ENCODE results near the gene MAST1.

MAST1 gene

GRCh38 chr19:12896460-12896859 is 58.1 kb downstream of the MAST1 start:
- no peak for TF ChIP-seq CTCF (IDR thresholded peaks at IDR 0.05; ENCODE audit: insufficient read depth, low read length)
- no peak for TF ChIP-seq REST (IDR thresholded peaks at IDR 0.05; ENCODE audit: insufficient replicate concordance, low read depth)
- TF ChIP-seq SPI1 (IDR thresholded peaks at IDR 0.05; ENCODE audit: borderline replicate concordance, low read depth): no peak
- no peak for TF ChIP-seq POLR2AphosphoS5 (IDR thresholded peaks at IDR 0.05; ENCODE audit: low read depth)
- no peak for TF ChIP-seq GABPA (IDR thresholded peaks at IDR 0.05; ENCODE audit: low read depth)
- H3K27ac ChIP-seq (replicated peaks): no peak overlapping the region
- DNase-seq (ENCODE audit: low read depth in 1 of 2, low spot score in 1 of 2): no peak

GRCh38 chr19:12899891-12900518 is 61.7 kb downstream of the MAST1 start:
- DNase-seq (ENCODE audit: low read depth in 1 of 2, low spot score in 1 of 2): no peak
- H3K4me3 ChIP-seq (replicated peaks; ENCODE audit: insufficient read depth, low read length): no peak overlapping the region
- TF ChIP-seq REST (IDR thresholded peaks at IDR 0.05; ENCODE audit: insufficient replicate concordance, low read depth): no peak
- TF ChIP-seq POLR2AphosphoS5 (IDR thresholded peaks at IDR 0.05; ENCODE audit: low read depth): no peak
- no peak for TF ChIP-seq SPI1 (IDR thresholded peaks at IDR 0.05; ENCODE audit: borderline replicate concordance, low read depth)
- no peak for TF ChIP-seq GABPA (IDR thresholded peaks at IDR 0.05; ENCODE audit: low read depth)
- no peak for TF ChIP-seq CTCF (IDR thresholded peaks at IDR 0.05; ENCODE audit: insufficient read depth, low read length)
- H3K27ac ChIP-seq (replicated peaks): no peak overlapping the region
- H3K27me3 ChIP-seq (ENCODE audit: insufficient read depth, poor library complexity, severe bottlenecking): no peaks in the 10 kb centered on the region

More at GRCh38 chr19:12896460-12896859, 58.1 kb downstream of the MAST1 start:
- H3K4me3 ChIP-seq (replicated peaks; ENCODE audit: insufficient read depth, low read length): no peak overlapping the region
- no peaks in the 10 kb centered on the region for H3K27me3 ChIP-seq (ENCODE audit: insufficient read depth, poor library complexity, severe bottlenecking)

- Histone ChIP-seq H3K27ac (replicated peaks) (no peak overlapping the region), H3K27me3 (ENCODE audit: insufficient read depth, poor library complexity, severe bottlenecking) (no peaks in the 10 kb centered on the region), H3K4me3 (replicated peaks; ENCODE audit: insufficient read depth, low read length) (no peak overlapping the region)
- no peak for DNase-seq (ENCODE audit: low read depth in 1 of 2, low spot score in 1 of 2)
- no peak for TF ChIP-seq CTCF (IDR thresholded peaks at IDR 0.05; ENCODE audit: insufficient read depth, low read length)
- no peak for TF ChIP-seq GABPA (IDR thresholded peaks at IDR 0.05; ENCODE audit: low read depth)
- no peak for TF ChIP-seq POLR2AphosphoS5 (IDR thresholded peaks at IDR 0.05; ENCODE audit: low read depth)
- TF ChIP-seq SPI1 (IDR thresholded peaks at IDR 0.05; ENCODE audit: borderline replicate concordance, low read depth): no peak
- no peak for TF ChIP-seq REST (IDR thresholded peaks at IDR 0.05; ENCODE audit: insufficient replicate concordance, low read depth)
Observed at GRCh38 chr19:12907166-12907565, 68.9 kb downstream of the MAST1 start.
